Retinal pigment epithelial cell (primary cell): ENCODE results near the gene TMX1.
A peak's percentile ranks its signal among the peaks of the same experiment; 100 is the strongest.
"Not testable (repeated sequence)": the region's sequence is repeated elsewhere in the genome, so short reads cannot be mapped to it uniquely, and the experiment has no call there.

Source experiments
- DNase-seq: peaks from one replicate; pipeline ENCODE4 v3.0.0-alpha.2; 2010; ENCODE audit warnings: low read depth
- H3K4me3 ChIP-seq: 2 replicates; pipeline ENCODE4 v1.5.1; 2011; ENCODE audit warnings: mild to moderate bottlenecking, low read length, control low read depth, moderate library complexity
- TF ChIP-seq, protein P1 (sequence below): conservative IDR thresholded peaks from 2 replicates; pipeline ENCODE4 v1.5.1; 2011; ENCODE audit warnings: low read depth, low read length, control low read depth, inconsistent platforms

TMX1 gene

DNA sequence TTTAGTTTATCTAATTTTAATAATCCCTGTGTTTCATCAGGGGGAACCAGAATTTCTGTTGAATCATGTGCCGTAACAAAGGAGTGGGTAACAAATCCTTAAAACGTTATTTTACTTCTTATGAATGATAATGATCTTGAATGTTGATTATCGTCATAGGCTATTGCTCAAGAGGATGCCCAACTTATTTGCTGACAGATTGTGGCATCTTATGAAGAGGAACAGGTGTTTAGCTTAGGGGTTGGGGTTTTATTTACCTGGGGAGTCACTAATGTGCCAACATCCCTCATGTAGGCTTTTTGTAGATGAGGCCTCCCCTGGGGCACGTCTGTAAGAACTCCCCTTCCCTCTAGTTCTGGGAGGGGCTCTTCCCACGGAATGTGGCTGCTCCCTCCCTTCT, 32.4 kb upstream of the TMX1 start:
- TF ChIP-seq, protein P1, sequence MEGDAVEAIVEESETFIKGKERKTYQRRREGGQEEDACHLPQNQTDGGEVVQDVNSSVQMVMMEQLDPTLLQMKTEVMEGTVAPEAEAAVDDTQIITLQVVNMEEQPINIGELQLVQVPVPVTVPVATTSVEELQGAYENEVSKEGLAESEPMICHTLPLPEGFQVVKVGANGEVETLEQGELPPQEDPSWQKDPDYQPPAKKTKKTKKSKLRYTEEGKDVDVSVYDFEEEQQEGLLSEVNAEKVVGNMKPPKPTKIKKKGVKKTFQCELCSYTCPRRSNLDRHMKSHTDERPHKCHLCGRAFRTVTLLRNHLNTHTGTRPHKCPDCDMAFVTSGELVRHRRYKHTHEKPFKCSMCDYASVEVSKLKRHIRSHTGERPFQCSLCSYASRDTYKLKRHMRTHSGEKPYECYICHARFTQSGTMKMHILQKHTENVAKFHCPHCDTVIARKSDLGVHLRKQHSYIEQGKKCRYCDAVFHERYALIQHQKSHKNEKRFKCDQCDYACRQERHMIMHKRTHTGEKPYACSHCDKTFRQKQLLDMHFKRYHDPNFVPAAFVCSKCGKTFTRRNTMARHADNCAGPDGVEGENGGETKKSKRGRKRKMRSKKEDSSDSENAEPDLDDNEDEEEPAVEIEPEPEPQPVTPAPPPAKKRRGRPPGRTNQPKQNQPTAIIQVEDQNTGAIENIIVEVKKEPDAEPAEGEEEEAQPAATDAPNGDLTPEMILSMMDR: no peak
- DNase-seq: no peak
- no peak overlapping the region for H3K4me3 ChIP-seq

DNA sequence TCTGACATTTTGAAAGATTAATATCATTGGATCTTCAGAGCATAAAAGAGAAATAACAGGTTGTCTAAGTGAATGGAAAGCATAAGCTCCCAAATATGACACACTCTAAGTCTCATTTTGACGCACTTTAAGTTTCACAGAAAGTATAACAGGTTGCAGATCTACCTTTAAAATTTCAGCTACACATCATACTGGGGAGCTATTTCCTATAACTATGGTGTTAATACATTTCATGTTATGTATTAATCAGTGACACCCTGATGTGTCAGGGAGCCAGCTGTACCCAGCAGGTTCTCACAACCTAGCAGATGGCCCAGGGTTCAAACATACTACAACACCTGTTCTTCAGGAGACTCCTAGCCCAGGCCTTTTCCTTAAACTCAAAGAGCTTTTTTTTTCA, 31.1 kb upstream of the TMX1 start:
- no peak overlapping the region for H3K4me3 ChIP-seq
- TF ChIP-seq, protein P1: no peak
- no peak for DNase-seq

DNA sequence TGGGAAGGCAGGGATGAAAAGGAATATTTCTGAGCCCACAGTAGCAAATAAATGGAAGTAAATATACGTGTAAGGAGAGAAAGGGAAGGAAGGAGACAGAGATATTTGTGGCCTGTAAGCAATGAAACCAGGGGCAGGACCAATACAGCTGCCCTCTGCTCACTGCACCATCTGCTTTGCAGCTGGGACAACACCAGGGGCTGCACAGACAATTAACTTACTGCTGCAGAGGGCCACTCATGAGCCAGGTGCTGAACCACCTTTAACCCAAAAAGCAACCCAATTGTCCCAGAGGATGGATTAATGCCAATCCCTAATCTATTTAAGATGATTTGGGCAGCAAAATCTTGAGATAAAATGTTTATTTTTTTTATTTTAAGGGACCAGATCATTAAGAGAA, 30.6 kb upstream of the TMX1 start:
- no peak for DNase-seq
- no peak overlapping the region for H3K4me3 ChIP-seq
- TF ChIP-seq, protein P1: no peak

DNA sequence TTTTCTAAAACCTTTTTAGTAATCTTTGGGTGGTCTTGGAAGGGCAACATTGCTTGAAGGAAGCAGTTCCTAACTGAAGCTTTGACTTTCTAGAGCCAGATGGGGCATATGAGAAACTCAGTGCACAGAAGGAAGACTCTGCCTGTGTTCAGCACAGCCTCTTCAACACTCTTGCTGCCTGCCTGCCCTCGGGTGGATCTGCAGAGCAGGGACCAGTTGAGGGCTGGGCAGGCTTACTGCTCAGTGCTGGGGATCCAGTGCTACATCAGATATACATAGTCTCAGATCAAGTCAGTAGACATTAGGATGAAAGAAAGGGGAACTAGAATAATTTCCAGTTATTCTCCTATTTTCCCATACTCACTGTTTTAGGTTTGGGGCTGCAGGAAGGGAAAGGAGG, 29.5 kb upstream of the TMX1 start:
- no peak for DNase-seq
- no peak overlapping the region for H3K4me3 ChIP-seq
- TF ChIP-seq, protein P1: no peak

DNA sequence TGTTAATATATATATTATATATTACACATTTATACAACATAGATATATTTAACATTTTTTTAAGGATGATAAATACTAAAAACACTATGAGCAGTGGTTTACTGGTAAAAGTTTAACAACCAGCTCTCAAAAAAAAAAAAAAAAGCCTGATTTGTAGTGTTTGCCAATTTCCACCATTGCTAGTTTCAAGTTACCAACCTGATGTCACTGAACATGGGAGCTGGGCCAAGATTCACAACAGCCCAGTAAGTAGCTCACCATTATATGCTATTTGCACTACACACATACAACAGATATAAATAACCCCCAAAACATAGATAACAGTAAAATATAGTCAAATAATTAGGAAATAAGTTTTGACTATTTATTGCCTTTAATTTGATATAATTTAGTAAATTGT, 28.9 kb upstream of the TMX1 start:
- DNase-seq: peak; percentile 28
- H3K4me3 ChIP-seq: no peak overlapping the region
- TF ChIP-seq, protein P1: no peak

DNA sequence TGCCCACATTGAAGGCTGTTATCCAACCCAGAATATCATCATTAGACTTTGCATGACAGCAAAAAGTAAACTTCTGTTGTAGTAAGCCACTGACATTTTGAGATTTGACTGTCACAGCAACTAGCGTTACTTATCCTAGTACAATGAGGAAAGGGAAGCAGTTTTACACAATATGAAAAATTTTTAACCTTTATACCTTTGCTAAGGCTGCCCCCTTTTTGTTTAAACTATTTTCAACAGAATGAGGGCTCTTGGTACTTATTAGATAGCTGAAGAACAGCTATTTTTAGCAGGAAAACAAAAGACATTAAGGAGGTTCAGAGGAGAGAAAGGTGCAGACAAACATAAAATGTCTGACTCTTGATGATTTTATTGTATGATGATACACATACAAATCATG, 23.4 kb upstream of the TMX1 start:
- DNase-seq: no peak
- no peak overlapping the region for H3K4me3 ChIP-seq
- TF ChIP-seq, protein P1: no peak

DNA sequence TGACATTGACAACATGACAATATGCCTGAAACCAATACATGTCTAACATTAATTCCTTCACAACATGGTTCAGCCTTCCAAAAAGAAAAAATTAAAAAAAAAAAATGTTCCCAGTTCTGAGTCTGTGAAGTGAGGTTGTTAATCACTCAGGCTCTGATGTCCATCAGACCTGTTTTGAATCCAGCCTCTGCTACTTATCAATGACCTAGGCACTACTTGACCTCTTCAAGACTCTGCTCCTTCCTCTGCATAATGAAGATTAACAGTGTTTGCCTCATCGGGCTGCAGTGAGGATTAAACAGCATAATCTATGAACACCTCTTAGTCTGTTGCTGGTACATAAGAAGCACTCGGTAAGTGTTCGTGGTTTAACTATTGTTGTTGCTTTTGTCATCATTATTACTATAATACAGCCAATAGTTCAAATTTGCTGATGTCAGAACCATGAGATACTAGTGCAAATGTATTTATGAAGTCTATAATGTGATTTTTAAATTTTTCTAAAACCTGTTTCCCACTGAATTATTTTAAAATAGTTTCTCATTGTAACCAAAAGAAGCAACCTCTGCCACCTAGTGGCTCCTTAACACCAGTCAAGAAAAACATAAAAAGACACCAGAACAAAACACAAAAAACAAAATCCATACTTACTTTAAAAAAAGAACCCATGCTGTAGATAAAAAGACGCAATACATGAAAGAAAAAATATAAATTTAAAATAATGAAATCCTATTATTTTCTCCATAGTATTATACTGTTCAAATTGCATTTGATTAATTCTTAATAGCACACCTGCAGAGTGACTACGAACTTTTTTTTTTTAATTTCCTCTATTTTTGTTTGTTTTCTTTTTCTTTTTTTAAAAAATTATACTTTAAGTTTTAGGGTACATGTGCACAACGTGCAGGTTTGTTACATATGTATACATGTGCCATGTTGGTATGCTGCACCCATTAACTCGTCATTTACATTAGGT, 20.3 kb upstream of the TMX1 start:
- DNase-seq: no peak
- no peak overlapping the region for H3K4me3 ChIP-seq
- TF ChIP-seq, protein P1: peak; percentile 73

DNA sequence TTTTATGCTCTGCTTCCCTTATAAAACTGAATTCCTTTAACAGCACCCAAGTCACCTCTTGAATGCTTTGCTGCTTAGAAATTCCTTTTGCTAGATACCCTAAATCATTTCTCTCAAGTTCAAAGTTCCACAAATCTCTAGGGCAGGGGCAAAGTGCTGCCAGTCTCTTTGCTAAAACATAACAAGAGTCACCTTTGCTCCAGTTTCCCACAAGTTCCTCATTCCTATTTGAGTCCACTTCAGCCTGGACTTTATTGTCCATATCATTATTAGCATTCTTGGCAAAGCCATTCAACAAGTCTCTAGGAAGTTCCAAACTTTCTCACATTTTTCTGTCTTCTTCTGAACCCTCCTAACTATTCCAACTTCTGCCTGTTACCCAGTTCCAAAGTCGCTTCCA, 16.6 kb upstream of the TMX1 start:
- not testable (repeated sequence) for DNase-seq, H3K4me3 ChIP-seq
